Large intestine (tissue), 3 donors: Measurements from ENCODE around the gene PECR. TPM values are rescaled to one million over a fixed set of nuclear protein-coding genes. Genes with fewer than 3 reads are reported as not detected.

Source experiments
- DNase-seq, 2 donors: peaks; one replicate each; pipeline versions ENCODE4 v3.0.0 to v3.0.0-alpha.2; 2013
- H3K27ac ChIP-seq: one replicate; pipeline ENCODE4 v1.5.1; 2013; ENCODE audit warnings: low read length
- H3K27me3 ChIP-seq: 2 replicates; pipeline ENCODE4 v1.6.1; 2013; ENCODE audit warnings: low read length; ENCODE audit not compliant: control insufficient read depth, insufficient read depth
- H3K36me3 ChIP-seq: 2 replicates; pipeline ENCODE4 v1.6.1; 2013; ENCODE audit warnings: low read length; ENCODE audit not compliant: control insufficient read depth, insufficient read depth
- H3K4me1 ChIP-seq: one replicate; pipeline ENCODE4 v1.6.1; 2013; ENCODE audit warnings: low read length; ENCODE audit not compliant: control insufficient read depth, insufficient read depth
- H3K4me3 ChIP-seq: one replicate; pipeline ENCODE4 v1.5.1; 2013; ENCODE audit warnings: low read length
- H3K9me3 ChIP-seq: one replicate; pipeline ENCODE4 v1.6.1; 2013; ENCODE audit warnings: mild to moderate bottlenecking, low read depth, low read length, moderate library complexity; ENCODE audit not compliant: control insufficient read depth
- WGBS: methylation state at CpG from one replicate; pipeline ENCODE4 v1.1.5; 2013; ENCODE audit warnings: low lambda C conversion rate; ENCODE audit not compliant: insufficient coverage; 5-methylcytosine and 5-hydroxymethylcytosine counted together
- polyA plus RNA-seq: library from polyadenylated mRNA; unstranded; fragments of 120-200 nt; gene quantifications from one replicate; pipeline ENCODE4 v1.2.1, GENCODE V29; 2013

PECR gene
- polyA plus RNA-seq, 1 donor, result 34.5 TPM

DNA sequence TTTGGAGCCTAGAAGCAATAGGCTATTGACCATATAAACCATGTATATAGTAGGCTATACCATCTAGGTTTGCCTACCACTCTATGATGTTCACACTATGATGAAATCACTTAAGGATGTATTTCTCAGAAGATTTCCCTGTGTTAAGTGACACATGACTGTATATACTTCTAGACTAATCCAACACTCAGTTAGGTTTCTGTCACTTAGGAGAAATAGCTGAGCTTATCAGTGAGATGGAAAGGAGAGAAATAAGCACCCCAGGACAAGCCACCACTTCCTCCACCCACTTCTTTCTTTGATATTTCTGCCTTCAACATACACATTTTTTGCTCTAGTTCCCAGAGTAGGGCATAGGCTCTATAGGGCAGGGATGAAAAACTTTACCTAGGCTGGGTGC, 7.8 kb downstream of the PECR start:
- peak in 1 of 2 donors; percentile 38 for DNase-seq
- H3K4me3 ChIP-seq, result no peak overlapping the region
- peaks cover 9% of the 10 kb centered on the region for H3K36me3 ChIP-seq
- no peaks in the 10 kb centered on the region for H3K27me3 ChIP-seq
- no peaks in the 10 kb centered on the region for H3K9me3 ChIP-seq
- peaks cover 63% of the 10 kb centered on the region for H3K4me1 ChIP-seq
- peak overlapping the region; percentile 83 for H3K27ac ChIP-seq

DNA sequence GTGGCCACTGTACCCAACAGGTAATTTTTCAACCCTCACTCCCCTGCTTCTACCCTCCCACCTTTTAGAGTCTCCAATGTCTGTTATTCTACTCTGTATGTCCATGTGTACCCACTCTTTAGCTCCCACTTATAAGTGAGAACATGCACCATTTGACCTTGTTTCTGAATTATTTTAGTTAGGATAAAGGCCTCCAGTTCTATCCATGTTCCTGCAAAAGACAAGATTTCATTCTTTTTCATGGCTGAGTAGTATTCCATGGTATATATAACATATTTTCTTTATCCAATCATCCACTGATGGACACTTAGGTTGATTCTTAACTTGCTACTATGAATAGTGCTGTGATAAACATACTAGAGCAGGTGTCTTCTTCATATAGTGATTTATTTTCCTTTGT, 9.1 kb downstream of the PECR start:
- Histone ChIP-seq H3K36me3 (peaks cover 9% of the 10 kb centered on the region), H3K4me1 (peaks cover 58% of the 10 kb centered on the region), H3K27me3 (no peaks in the 10 kb centered on the region), H3K4me3 (no peak overlapping the region), H3K27ac (peak overlapping the region; percentile 54), H3K9me3 (no peaks in the 10 kb centered on the region)
- DNase-seq, result no peak

DNA sequence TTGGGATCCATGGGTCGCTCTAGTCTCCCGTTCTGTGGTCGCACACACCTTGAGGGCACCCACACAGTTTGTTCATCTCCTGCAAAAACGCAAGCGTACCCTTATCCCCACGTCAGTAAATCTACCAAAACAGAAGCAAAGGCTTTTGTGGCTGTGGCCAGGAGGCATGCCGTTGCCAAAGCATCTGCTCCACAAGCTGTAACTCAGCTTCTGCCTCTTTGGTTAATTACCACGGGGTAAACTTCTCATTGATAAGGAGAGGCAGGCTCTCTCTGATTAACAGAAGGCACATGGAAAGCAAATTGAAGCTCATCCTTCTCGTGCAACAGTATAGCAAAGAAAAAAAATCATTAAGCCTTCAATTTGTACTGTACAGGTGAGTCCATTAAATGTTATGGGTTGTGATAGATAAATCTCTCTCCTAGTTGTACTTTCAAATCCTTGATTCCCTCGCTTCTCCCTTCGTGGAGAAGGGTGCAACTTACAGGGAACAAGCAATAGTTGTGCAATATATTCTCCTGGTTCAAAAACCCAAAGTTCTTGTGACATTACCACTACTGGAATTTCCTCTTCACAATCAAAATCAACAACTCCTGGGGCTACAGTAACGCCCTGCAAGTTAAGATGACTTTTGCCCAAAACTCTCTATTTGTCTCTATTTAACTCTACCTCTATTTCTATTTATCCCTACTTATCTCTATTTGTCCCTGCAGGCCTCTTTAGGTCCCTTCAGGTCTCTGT, 10.3 kb downstream of the PECR start:
- peaks cover 9% of the 10 kb centered on the region for H3K36me3 ChIP-seq
- H3K27me3 ChIP-seq, result no peaks in the 10 kb centered on the region
- peaks cover 51% of the 10 kb centered on the region for H3K4me1 ChIP-seq
- peak overlapping the region; percentile 54 for H3K27ac ChIP-seq
- no peaks in the 10 kb centered on the region for H3K9me3 ChIP-seq
- no CpG with 5 or more reads among the region's 12 CpGs for WGBS
- no peak overlapping the region for H3K4me3 ChIP-seq
- DNase-seq, result peak in 1 of 2 donors; percentile 29

DNA sequence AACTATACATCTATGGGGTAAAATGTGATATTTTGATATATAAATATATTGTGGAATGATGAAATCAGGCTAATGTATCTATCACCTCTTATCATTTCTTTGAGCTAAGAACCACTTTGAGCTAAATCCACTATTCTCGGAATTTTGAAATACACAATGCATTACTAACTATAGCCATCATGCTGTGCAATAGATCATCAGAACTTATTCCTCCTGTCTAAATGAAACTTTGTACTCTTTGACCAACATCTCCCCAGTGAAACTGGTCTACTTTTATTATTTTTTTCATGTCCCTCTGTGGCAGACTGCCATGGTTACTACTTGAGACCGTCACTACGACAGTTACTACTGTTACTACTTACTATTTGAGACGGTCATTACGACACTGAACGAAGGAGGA, 11.4 kb downstream of the PECR start:
- DNase-seq, result peak in 1 of 2 donors; percentile 17
- WGBS, result 82% methylated on average over 5 of the region's 6 CpGs
- H3K27me3 ChIP-seq, result no peaks in the 10 kb centered on the region
- H3K27ac ChIP-seq, result peak overlapping the region; percentile 54
- H3K4me1 ChIP-seq, result peaks cover 43% of the 10 kb centered on the region
- H3K36me3 ChIP-seq, result peaks cover 14% of the 10 kb centered on the region
- no peak overlapping the region for H3K4me3 ChIP-seq
- H3K9me3 ChIP-seq, result no peaks in the 10 kb centered on the region

DNA sequence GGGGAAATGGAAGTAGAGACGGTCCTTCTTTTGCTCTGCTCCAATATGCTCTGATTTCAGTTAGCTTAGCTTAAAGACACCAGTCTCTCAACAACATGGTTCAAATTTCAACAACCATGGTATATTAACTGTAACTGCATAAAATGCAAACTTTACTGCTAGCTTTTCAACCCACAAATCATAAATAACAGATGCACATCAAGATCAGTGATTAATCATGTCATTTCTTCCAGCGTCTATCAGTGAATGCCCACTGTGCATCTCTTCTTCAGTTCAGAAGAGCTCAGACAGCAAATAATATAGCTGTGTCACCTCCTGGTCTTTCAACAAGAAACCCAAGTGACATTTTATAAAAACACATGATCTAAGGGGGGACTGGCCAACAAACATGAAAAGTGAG, 12.6 kb downstream of the PECR start:
- WGBS, result 80% methylated on average over 1 of the region's 2 CpGs
- Histone ChIP-seq H3K4me3 (no peak overlapping the region), H3K36me3 (peaks cover 19% of the 10 kb centered on the region), H3K27me3 (no peaks in the 10 kb centered on the region), H3K9me3 (no peaks in the 10 kb centered on the region), H3K4me1 (peaks cover 32% of the 10 kb centered on the region), H3K27ac (no peak overlapping the region)
- DNase-seq, result no peak

DNA sequence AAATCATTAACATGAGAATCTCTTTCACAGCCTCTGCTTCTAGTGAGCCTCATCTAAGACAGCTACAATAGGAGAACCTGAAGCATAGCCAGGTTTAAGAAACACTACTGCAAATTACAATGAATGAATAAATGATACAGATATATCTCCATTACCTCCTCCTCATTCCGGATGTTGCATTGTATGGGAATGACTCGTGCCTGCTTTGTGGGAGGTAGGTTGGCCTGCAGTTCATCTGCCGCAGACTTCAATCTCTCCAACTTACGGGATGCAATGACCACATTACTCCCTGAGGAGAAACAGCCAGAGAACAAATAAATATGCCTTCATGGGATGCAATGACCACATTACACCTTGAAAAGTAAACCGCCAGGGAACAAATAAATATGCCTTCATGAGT, 15.4 kb downstream of the PECR start:
- H3K36me3 ChIP-seq, result peaks cover 16% of the 10 kb centered on the region
- H3K9me3 ChIP-seq, result no peaks in the 10 kb centered on the region
- no peak overlapping the region for H3K27ac ChIP-seq
- peaks cover 10% of the 10 kb centered on the region for H3K4me1 ChIP-seq
- H3K4me3 ChIP-seq, result no peak overlapping the region
- 100% methylated on average over 1 of the region's 5 CpGs for WGBS
- DNase-seq, result no peak
- H3K27me3 ChIP-seq, result no peaks in the 10 kb centered on the region

DNA sequence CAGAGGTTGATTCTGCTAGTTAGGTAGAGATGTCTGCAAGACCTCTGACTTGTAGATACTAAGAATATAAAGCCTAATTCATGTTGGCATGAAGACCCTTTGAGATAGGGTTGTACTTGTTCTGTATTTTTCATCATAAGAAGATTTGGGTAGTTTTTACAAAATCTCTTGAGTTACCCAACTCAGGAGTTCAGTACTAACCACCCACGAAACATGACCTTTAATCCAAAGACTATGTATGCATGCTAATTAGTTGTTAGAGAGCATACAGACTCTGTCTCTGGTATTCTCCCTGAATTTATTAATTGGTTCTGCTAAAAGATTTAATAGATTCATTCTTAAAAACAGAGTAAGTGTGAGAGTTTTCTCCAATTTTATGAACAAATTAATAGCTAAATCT, 16.9 kb downstream of the PECR start:
- H3K4me1 ChIP-seq, result no peaks in the 10 kb centered on the region
- peaks cover 20% of the 10 kb centered on the region for H3K36me3 ChIP-seq
- WGBS, result no CpG with 5 or more reads among the region's 1 CpG
- H3K4me3 ChIP-seq, result no peak overlapping the region
- no peak for DNase-seq
- H3K9me3 ChIP-seq, result no peaks in the 10 kb centered on the region
- H3K27me3 ChIP-seq, result no peaks in the 10 kb centered on the region
- no peak overlapping the region for H3K27ac ChIP-seq

DNA sequence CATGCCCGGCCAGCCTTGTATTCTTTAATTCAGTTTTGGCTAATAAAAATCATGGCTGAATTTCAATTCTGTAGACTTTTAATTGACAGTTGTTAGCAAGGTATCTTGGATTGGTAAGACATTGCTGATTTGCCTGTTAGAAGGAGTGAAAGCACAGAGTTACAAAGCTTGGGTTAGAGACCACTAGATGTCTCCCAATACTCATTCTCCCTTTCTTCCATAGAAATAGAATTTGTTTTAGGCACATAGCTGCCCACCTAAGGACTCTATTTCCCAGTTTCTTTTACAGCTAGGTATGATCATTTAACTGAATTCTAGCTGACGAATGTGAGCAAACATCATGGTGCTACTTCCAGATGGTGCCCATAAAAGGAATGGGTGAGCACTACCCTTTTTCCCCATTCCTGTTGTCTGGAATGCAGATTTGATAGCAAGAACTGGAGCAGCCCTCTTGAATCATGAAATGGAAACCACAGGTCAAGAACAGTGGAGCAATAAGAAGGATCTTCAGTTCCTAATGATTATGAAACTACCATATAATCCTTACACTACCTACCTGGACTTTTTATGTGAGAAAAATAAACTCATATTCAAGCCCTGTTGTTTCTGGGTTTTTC, 17.5 kb downstream of the PECR start:
- H3K36me3 ChIP-seq, result peaks cover 19% of the 10 kb centered on the region

DNA sequence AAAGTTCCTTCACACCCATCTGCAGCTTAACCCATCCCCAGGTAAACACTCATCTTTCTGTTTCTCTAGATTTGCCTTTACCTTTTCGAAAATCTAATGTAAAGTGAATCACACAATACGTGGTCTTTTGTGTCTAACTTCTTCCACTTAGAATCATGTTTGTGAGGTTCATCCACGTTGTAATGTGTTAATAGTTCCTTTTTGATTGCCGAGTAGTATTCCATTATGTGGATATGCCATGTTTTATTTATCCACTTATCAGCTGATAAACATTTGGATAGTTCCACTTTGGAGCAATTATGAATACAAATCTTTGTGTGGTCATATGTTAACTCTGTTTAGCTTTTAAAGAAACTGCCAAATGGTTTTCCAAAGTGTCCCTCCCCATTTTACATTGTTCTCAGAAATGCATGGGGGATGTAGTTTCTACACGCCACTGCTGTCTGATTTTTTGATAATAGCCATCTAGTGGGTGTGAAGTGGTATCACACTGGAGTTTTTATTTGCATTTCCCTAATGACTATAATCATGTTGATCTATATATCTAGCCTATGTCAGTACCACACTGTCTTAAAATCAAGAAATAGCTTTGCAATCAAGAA, 22.3 kb downstream of the PECR start:
- DNase-seq, result no peak
- no peak overlapping the region for H3K27ac ChIP-seq
- peaks cover 8% of the 10 kb centered on the region for H3K36me3 ChIP-seq
- no peaks in the 10 kb centered on the region for H3K9me3 ChIP-seq
- WGBS, result 100% methylated on average over 1 of the region's 5 CpGs
- no peak overlapping the region for H3K4me3 ChIP-seq
- H3K4me1 ChIP-seq, result peaks cover 20% of the 10 kb centered on the region
- H3K27me3 ChIP-seq, result no peaks in the 10 kb centered on the region

More for the DNA sequence above, 17.5 kb downstream of the PECR start:
- Histone ChIP-seq H3K4me3 (no peak overlapping the region), H3K27me3 (no peaks in the 10 kb centered on the region), H3K4me1 (no peaks in the 10 kb centered on the region), H3K9me3 (no peaks in the 10 kb centered on the region), H3K27ac (no peak overlapping the region)
- 100% methylated on average over 1 of the region's 2 CpGs for WGBS
- no peak for DNase-seq

DNA sequence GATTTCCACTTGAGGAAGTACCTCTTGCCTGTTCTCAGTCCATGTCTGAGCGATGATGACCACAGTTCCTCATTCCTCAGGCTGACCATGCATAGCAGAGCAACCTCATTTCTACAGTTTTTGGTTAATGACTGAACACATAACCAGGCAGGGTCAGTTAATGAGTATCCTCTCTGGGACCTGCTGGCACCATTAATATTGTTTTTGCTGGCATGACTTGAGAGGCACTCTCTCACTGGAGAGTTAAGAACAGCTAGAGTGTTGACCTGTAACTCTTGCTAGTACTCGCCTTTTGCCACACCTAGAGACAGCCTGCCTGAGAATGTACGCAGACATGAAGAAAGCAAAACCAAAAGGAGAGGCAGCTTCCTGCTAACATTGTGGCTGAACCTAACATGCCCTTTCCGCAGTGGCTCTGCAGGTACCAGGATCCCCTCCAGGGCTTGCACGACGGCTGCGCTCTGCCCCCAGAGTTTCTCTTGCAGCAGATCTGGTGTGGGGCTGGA, 23.9 kb downstream of the PECR start:
- peak; percentile 76 to 89 for DNase-seq
- Histone ChIP-seq H3K27ac (peak overlapping the region; percentile 93), H3K36me3 (peaks cover 4% of the 10 kb centered on the region), H3K27me3 (no peaks in the 10 kb centered on the region), H3K9me3 (no peaks in the 10 kb centered on the region), H3K4me3 (peak overlapping the region; percentile 21), H3K4me1 (peaks cover 20% of the 10 kb centered on the region)
- no CpG with 5 or more reads among the region's 7 CpGs for WGBS
